Liver (tissue), 9 donors: ENCODE results near the gene QPCT. TPM values are rescaled to one million over a fixed set of nuclear protein-coding genes. Genes with fewer than 3 reads are reported as not detected.

Experiments used
- DNase-seq: peaks from one replicate; pipeline ENCODE4 v3.0.0-alpha.2; 2017; ENCODE audit warnings: low spot score
- H3K27ac ChIP-seq, 2 donors: one replicate each; pipeline ENCODE4 v1.7.0; 2013; ENCODE audit warnings: inconsistent platforms in 2 of 2, low read length in 2 of 2, control low read depth in 1 of 2, low read depth in 1 of 2, mild to moderate bottlenecking in 1 of 2
- H3K27me3 ChIP-seq, 4 donors: one replicate each; pipeline versions ENCODE4 v1.6.1 to v1.7.0; 2013; ENCODE audit warnings: low read length in 3 of 4, inconsistent platforms in 1 of 4, mild to moderate bottlenecking in 1 of 4, moderate library complexity in 1 of 4; ENCODE audit not compliant: control insufficient read depth in 4 of 4, insufficient read depth in 4 of 4
- H3K36me3 ChIP-seq, 4 donors: one replicate each; pipeline versions ENCODE4 v1.6.1 to v1.7.0; 2013; ENCODE audit warnings: low read length in 3 of 4, mild to moderate bottlenecking in 3 of 4, low read depth in 1 of 4, moderate library complexity in 1 of 4; ENCODE audit not compliant: control insufficient read depth in 4 of 4, insufficient read depth in 3 of 4
- H3K4me1 ChIP-seq, 4 donors: one replicate each; pipeline versions ENCODE4 v1.6.1 to v1.7.0; 2013; ENCODE audit warnings: low read length in 3 of 4, mild to moderate bottlenecking in 3 of 4, moderate library complexity in 1 of 4; ENCODE audit not compliant: control insufficient read depth in 4 of 4, insufficient read depth in 4 of 4
- H3K4me3 ChIP-seq, 3 donors: one replicate each; pipeline versions ENCODE4 v1.6.1 to v1.7.0; 2013; ENCODE audit warnings: low read length in 3 of 3, control low read depth in 1 of 3, low read depth in 1 of 3, mild to moderate bottlenecking in 1 of 3
- H3K9ac ChIP-seq, 2 donors: one replicate each; pipeline ENCODE4 v1.7.0; 2013; ENCODE audit warnings: low read length in 2 of 2, mild to moderate bottlenecking in 2 of 2, moderate library complexity in 2 of 2, control low read depth in 1 of 2, low read depth in 1 of 2
- H3K9me3 ChIP-seq, 4 donors: one replicate each; pipeline versions ENCODE4 v1.6.1 to v1.7.0; 2013; ENCODE audit warnings: low read length in 3 of 4; ENCODE audit not compliant: control insufficient read depth in 4 of 4
- ATF3 ChIP-seq: IDR thresholded peaks from 2 replicates; pipeline ENCODE4 v1.6.1; 2016; ENCODE audit warnings: antibody characterized with exemption
- CTCF ChIP-seq: fragments of 150-350 bp; IDR thresholded peaks from 2 replicates; pipeline ENCODE4 v1.5.1; 2017; ENCODE audit warnings: improper control_type of control experiment, low read depth, low read length; ENCODE audit not compliant: missing input control
- HNF4A ChIP-seq, 2 donors: conservative IDR thresholded peaks; 2 replicates each; pipeline ENCODE4 v1.6.1; 2016; ENCODE audit warnings: antibody characterized with exemption in 2 of 2, mild to moderate bottlenecking in 2 of 2
- HNF4G ChIP-seq: IDR thresholded peaks from 2 replicates; pipeline ENCODE4 v1.6.1; 2016; ENCODE audit warnings: antibody characterized with exemption
- JUND ChIP-seq, 2 donors: IDR thresholded peaks; 2 replicates each; pipeline ENCODE4 v1.6.1; 2016; ENCODE audit warnings: antibody characterized with exemption in 2 of 2
- NR2F2 ChIP-seq: IDR thresholded peaks from 2 replicates; pipeline ENCODE4 v1.6.1; 2016; ENCODE audit warnings: antibody characterized with exemption
- REST ChIP-seq: IDR thresholded peaks from 2 replicates; pipeline ENCODE4 v1.6.1; 2016; ENCODE audit warnings: antibody characterized with exemption, mild to moderate bottlenecking
- RXRA ChIP-seq, 2 donors: IDR thresholded peaks; 2 replicates each; pipeline ENCODE4 v1.6.1; 2017 to 2018; ENCODE audit warnings: antibody characterized with exemption in 2 of 2, mild to moderate bottlenecking in 1 of 2
- SP1 ChIP-seq: IDR thresholded peaks from 2 replicates; pipeline ENCODE4 v1.6.1; 2018; ENCODE audit warnings: antibody characterized with exemption, mild to moderate bottlenecking
- TAF1 ChIP-seq: conservative IDR thresholded peaks from 2 replicates; pipeline ENCODE4 v1.6.1; 2016; ENCODE audit warnings: antibody characterized with exemption, mild to moderate bottlenecking
- YY1 ChIP-seq: IDR thresholded peaks from 2 replicates; pipeline ENCODE4 v1.6.1; 2016; ENCODE audit warnings: antibody characterized with exemption, mild to moderate bottlenecking
- ZBTB33 ChIP-seq: IDR thresholded peaks from 2 replicates; pipeline ENCODE4 v1.6.1; 2016; ENCODE audit warnings: antibody characterized with exemption
- WGBS: extraction: QIAGEN DNeasy Blood & Tissue Kit; methylation state at CpG from one replicate; pipeline ENCODE4 v1.1.7; 2013; 5-methylcytosine and 5-hydroxymethylcytosine counted together
- polyA plus RNA-seq, 2 donors: library from polyadenylated mRNA; stranded (reverse) in 1 of 2; unstranded in 1 of 2; fragments of 200-250 nt in 1 of 2; fragments of >200 nt in 1 of 2; fragmentation: Nextera tagmentation in 1 of 2; extraction: Ambion mirVana in 1 of 2; gene quantifications; one replicate each; pipeline versions ENCODE4 v1.2.1 to v1.2.3, GENCODE V29; 2013 to 2015
- total RNA-seq, 2 donors: library from RNA; depleted of rRNA; stranded (reverse); fragments of >200 nt; gene quantifications; one replicate each; pipeline ENCODE4 v1.2.3, GENCODE V29; 2014
- donor health status: healthy.
- donor health status: healthy.
- donor health status: healthy.
- donor health status: healthy.
- donor health status: healthy.

The QPCT gene
- total and polyA plus RNA-seq, 4 donors = 0.61 to 3.0 (median 1.2) TPM

- TF ChIP-seq HNF4A (conservative IDR thresholded peaks at IDR 0.05) = peak in 1 of 2 donors; percentile 8
- peak; percentile 39 for TF ChIP-seq YY1
- no peak for TF ChIP-seq ATF3
- no peak for TF ChIP-seq ZBTB33
- no peak for TF ChIP-seq NR2F2
These were observed 19.4 kb upstream of the QPCT start, which contains the start of gene PRKD3 (continued) for GRCh38 chr2:37324786-37325624.

GRCh38 chr2:37325625-37326071, 18.8 kb upstream of the QPCT start:
- DNase-seq = no peak
- Histone ChIP-seq H3K27me3 (no peaks in the 10 kb centered on the region), H3K4me1 (peaks cover 2 to 22% (median 9%) of the 10 kb centered on the region in 4 donors), H3K9me3 (no peaks in the 10 kb centered on the region), H3K9ac (peak overlapping the region; percentile 50 to 95), H3K4me3 (peak overlapping the region; percentile 53 to 99 (median 93)), H3K27ac (peak overlapping the region; percentile 97), H3K36me3 (no peaks in the 10 kb centered on the region)
- 64% methylated on average over 12 of the region's 12 CpGs for WGBS
- no peak for TF ChIP-seq HNF4G
- TF ChIP-seq RXRA (IDR thresholded peaks at IDR 0.05) = no peak
- TF ChIP-seq CTCF = no peak
- TF ChIP-seq ZBTB33 = no peak
- TF ChIP-seq JUND (IDR thresholded peaks at IDR 0.05) = no peak
- TF ChIP-seq TAF1 = no peak
- TF ChIP-seq SP1 = no peak
- no peak for TF ChIP-seq NR2F2
- no peak for TF ChIP-seq REST
